C4-2B (cell line): ENCODE data around the gene CTNNA1.

Source experiments
- ZFX ChIP-seq: fragments of 450-650 bp; IDR thresholded peaks from 2 replicates; pipeline ENCODE4 v1.6.1; 2017
- TF ChIP-seq, protein P1 (sequence below): fragments of 450-650 bp; conservative IDR thresholded peaks from 2 replicates; pipeline ENCODE4 v1.5.1; 2017; ENCODE audit warnings: mild to moderate bottlenecking

DNA sequence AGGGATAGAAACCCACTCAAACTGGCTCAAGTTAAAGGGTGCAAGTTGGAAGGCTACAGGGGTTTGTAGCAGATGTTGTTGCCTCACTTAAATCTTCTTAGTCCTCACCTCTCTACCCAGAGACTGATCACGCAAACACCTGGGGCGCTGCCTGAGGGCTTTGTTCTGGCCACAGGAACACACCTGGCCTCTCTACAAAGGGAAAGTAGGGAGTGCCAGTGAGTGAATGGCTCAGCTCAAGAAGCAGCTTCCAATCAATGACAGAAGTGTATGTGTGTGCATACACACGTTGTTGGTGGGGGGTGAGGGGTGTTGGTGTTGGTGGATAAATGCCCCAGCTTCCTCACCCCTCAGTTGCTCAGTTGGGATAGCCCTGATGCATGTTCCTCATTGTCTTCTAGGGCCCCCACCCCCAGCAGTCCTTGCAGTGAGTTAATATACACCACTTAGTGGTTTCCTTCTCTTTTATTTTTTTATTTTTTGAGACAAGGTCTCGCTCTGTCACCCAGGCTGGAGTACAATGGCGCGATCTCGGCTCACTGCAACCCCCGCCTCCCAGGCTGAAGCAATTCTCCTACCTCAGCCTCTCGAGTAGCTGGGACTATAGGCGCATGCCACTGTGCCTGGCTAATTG, 30.6 kb upstream of the CTNNA1 start:
- TF ChIP-seq, protein P1, sequence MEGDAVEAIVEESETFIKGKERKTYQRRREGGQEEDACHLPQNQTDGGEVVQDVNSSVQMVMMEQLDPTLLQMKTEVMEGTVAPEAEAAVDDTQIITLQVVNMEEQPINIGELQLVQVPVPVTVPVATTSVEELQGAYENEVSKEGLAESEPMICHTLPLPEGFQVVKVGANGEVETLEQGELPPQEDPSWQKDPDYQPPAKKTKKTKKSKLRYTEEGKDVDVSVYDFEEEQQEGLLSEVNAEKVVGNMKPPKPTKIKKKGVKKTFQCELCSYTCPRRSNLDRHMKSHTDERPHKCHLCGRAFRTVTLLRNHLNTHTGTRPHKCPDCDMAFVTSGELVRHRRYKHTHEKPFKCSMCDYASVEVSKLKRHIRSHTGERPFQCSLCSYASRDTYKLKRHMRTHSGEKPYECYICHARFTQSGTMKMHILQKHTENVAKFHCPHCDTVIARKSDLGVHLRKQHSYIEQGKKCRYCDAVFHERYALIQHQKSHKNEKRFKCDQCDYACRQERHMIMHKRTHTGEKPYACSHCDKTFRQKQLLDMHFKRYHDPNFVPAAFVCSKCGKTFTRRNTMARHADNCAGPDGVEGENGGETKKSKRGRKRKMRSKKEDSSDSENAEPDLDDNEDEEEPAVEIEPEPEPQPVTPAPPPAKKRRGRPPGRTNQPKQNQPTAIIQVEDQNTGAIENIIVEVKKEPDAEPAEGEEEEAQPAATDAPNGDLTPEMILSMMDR = no peak
- no peak for TF ChIP-seq ZFX
